GM21360 (cell line): ENCODE measurements around the gene APOLD1.
"Not testable (repeated sequence)": the region's sequence is repeated elsewhere in the genome, so short reads cannot be mapped to it uniquely, and the experiment has no call there.

Experiments used
- ATAC-seq: cut with Tn5 transposase; IDR thresholded peaks from one replicate; pipeline ENCODE4 v1.9.1; 2021; ENCODE audit warnings: mild to moderate bottlenecking, moderate library complexity; ENCODE audit not compliant: unreplicated experiment

Gene APOLD1

GRCh38 chr12:12839003-12839395 is 53.5 kb downstream of the APOLD1 start:
- ATAC-seq, result no peak

- ATAC-seq, result not testable (repeated sequence)
Measured at GRCh38 chr12:12839439-12839838, 54.0 kb downstream of the APOLD1 start.

GRCh38 chr12:12839873-12840579 is 54.6 kb downstream of the APOLD1 start:
- no peak for ATAC-seq

- ATAC-seq, result no peak
Measured at GRCh38 chr12:12840580-12840899, 55.1 kb downstream of the APOLD1 start.
